HG03097 (cell line): Measurements from ENCODE around the gene NUDT2.

Experiments used
- ATAC-seq: cut with Tn5 transposase; IDR thresholded peaks from one replicate; pipeline ENCODE4 v1.9.1; 2021; ENCODE audit not compliant: unreplicated experiment, low FRiP score

Gene NUDT2

GRCh38 chr9:34370335-34370969 lies 41.1 kb downstream of the NUDT2 start:
- ATAC-seq: no peak

- ATAC-seq: no peak
Observed at GRCh38 chr9:34370970-34371880, 41.9 kb downstream of the NUDT2 start.

GRCh38 chr9:34371886-34372466 lies 42.6 kb downstream of the NUDT2 start:
- ATAC-seq: no peak

- ATAC-seq: no peak
Observed at GRCh38 chr9:34372467-34373011, 43.2 kb downstream of the NUDT2 start.

- ATAC-seq: no peak
Observed at GRCh38 chr9:34373749-34374148, 44.4 kb downstream of the NUDT2 start.

- ATAC-seq: no peak
Observed at GRCh38 chr9:34374339-34374738, 45.0 kb downstream of the NUDT2 start.

- no peak for ATAC-seq
Observed at GRCh38 chr9:34374905-34375552, 45.7 kb downstream of the NUDT2 start.

- no peak for ATAC-seq
Observed at GRCh38 chr9:34375901-34376595, 46.7 kb downstream of the NUDT2 start.

- ATAC-seq: peak; percentile 80
Observed at GRCh38 chr9:34376596-34377403, 47.4 kb downstream of the NUDT2 start, which contains the start of gene MYORG. Gene MYORG (minus strand): TSS chr9:34376898. CDS start chr9:34372943, 3,955 bp downstream.

GRCh38 chr9:34377404-34377746 lies 48.0 kb downstream of the NUDT2 start:
- ATAC-seq: no peak

- ATAC-seq: no peak
Observed at GRCh38 chr9:34378376-34379060, 49.1 kb downstream of the NUDT2 start.

- peak; percentile 33 for ATAC-seq
Observed at GRCh38 chr9:34379334-34380033, 50.1 kb downstream of the NUDT2 start.

GRCh38 chr9:34380034-34380510 lies 50.7 kb downstream of the NUDT2 start:
- ATAC-seq: no peak

GRCh38 chr9:34380511-34381315 lies 51.3 kb downstream of the NUDT2 start:
- peak; percentile 22 for ATAC-seq

GRCh38 chr9:34381323-34381722 lies 52.0 kb downstream of the NUDT2 start:
- no peak for ATAC-seq

GRCh38 chr9:34382054-34382453 lies 52.7 kb downstream of the NUDT2 start:
- no peak for ATAC-seq

- ATAC-seq: no peak
Observed at GRCh38 chr9:34382879-34383278, 53.5 kb downstream of the NUDT2 start.
